GM13977 (cell line): ENCODE measurements around the gene AREG.

Experiments
- DNase-seq: peaks from one replicate; pipeline ENCODE4 v3.0.0; 2012; ENCODE audit warnings: low spot score
- CTCF ChIP-seq: IDR thresholded peaks from 2 replicates; pipeline ENCODE4 v1.5.1; 2012; ENCODE audit warnings: mild to moderate bottlenecking, control low read depth; ENCODE audit not compliant: insufficient read depth; ENCODE audit errors: extremely low read depth, missing control alignments
- in situ Hi-C: fragments of 300-500 bp; cut with MboI; formaldehyde crosslinking; loops from one replicate; pipeline ENCODE4 v1.12.0; 2022; ENCODE audit warnings: low sequenced_read_pairs, low pct_unique_long_range_greater_than_20kb, mixed read lengths, inconsistent platforms; ENCODE audit not compliant: unreplicated experiment

The AREG gene

GRCh38 chr4:74473155-74473811 lies 28.3 kb downstream of the AREG start:
- DNase-seq, result no peak
- in situ Hi-C loops, result no loop called here
- no peak for TF ChIP-seq CTCF

- DNase-seq, result no peak
- no peak for TF ChIP-seq CTCF
- in situ Hi-C loops, result no loop called here
These were observed 29.6 kb downstream of the AREG start for GRCh38 chr4:74474345-74475090.

- in situ Hi-C loops, result no loop called here
- DNase-seq, result no peak
- TF ChIP-seq CTCF, result no peak
These were observed 30.3 kb downstream of the AREG start for GRCh38 chr4:74475091-74475800.

- DNase-seq, result no peak
- in situ Hi-C loops, result no loop called here
- TF ChIP-seq CTCF, result no peak
These were observed 31.0 kb downstream of the AREG start for GRCh38 chr4:74475946-74476345.

GRCh38 chr4:74479009-74479408 lies 34.1 kb downstream of the AREG start:
- no peak for TF ChIP-seq CTCF
- in situ Hi-C loops, result no loop called here
- DNase-seq, result no peak

GRCh38 chr4:74480267-74480666 lies 35.3 kb downstream of the AREG start:
- no peak for TF ChIP-seq CTCF
- no peak for DNase-seq
- in situ Hi-C loops, result no loop called here
